Ishikawa (cell line): ENCODE measurements around the gene PRKCQ.

Experiments used
- CEBPB ChIP-seq: IDR thresholded peaks from 2 replicates; pipeline ENCODE4 v1.6.1; 2012
- CREB1 ChIP-seq: IDR thresholded peaks from 2 replicates; pipeline ENCODE4 v1.6.1; 2012; ENCODE audit warnings: low read depth
- EGR1 ChIP-seq: IDR thresholded peaks from 2 replicates; pipeline ENCODE4 v1.6.1; 2012
- EP300 ChIP-seq: IDR thresholded peaks from 2 replicates; pipeline ENCODE4 v1.6.1; 2012; ENCODE audit warnings: borderline replicate concordance
- NFIC ChIP-seq: IDR thresholded peaks from 2 replicates; pipeline ENCODE4 v1.6.1; 2012
- RAD21 ChIP-seq: IDR thresholded peaks from 2 replicates; pipeline ENCODE4 v1.6.1; 2012; ENCODE audit warnings: low read depth
- REST ChIP-seq: IDR thresholded peaks from 2 replicates; pipeline ENCODE4 v1.6.1; 2012; ENCODE audit warnings: low read depth, mild to moderate bottlenecking
- TAF1 ChIP-seq: IDR thresholded peaks from 2 replicates; pipeline ENCODE4 v1.6.1; 2012; ENCODE audit warnings: low read depth, mild to moderate bottlenecking
- TEAD4 ChIP-seq: IDR thresholded peaks from 2 replicates; pipeline ENCODE4 v1.6.1; 2012
- USF1 ChIP-seq: IDR thresholded peaks from 2 replicates; pipeline ENCODE4 v1.6.1; 2012
- YY1 ChIP-seq: IDR thresholded peaks from 2 replicates; pipeline ENCODE4 v1.6.1; 2012; ENCODE audit warnings: low read depth
- ZBTB7A ChIP-seq: IDR thresholded peaks from 2 replicates; pipeline ENCODE4 v1.6.1; 2012; ENCODE audit warnings: low read depth

GRCh38 chr10:6522230-6522629 lies 57.8 kb downstream of the PRKCQ start:
- no peak for TF ChIP-seq RAD21
- no peak for TF ChIP-seq YY1
- TF ChIP-seq REST: no peak
- no peak for TF ChIP-seq CEBPB
- no peak for TF ChIP-seq TAF1
- no peak for TF ChIP-seq CREB1
- no peak for TF ChIP-seq EP300
- TF ChIP-seq USF1: no peak
- TF ChIP-seq ZBTB7A: no peak
- TF ChIP-seq NFIC: no peak
- no peak for TF ChIP-seq TEAD4
- no peak for TF ChIP-seq EGR1
